A375 (cell line): ENCODE results near the gene PSMD14. TPM values are rescaled to one million over a fixed set of nuclear protein-coding genes. Genes with fewer than 3 reads are reported as not detected.

Source experiments
- small RNA-seq: library from RNA; depleted of rRNA; stranded (forward); fragments of <200 nt; gene quantifications from one replicate; pipeline ENCODE3, GENCODE V24; 2014
- total RNA-seq: library from RNA; depleted of rRNA; stranded (reverse); fragments of >200 nt; shearing (Covaris generic); gene quantifications from 2 replicates; pipeline ENCODE4 v1.2.3, GENCODE V29; 2014; rRNA removed

The PSMD14 gene
- 87.3 and 96.5 TPM in 2 replicates for total RNA-seq

GRCh38 chr2:161308178-161308955, at the start of gene PSMD14:
TSS of gene PSMD14 (plus strand) at chr2:161308425. CDS start at chr2:161318826, 10,401 bp downstream.

DNA sequence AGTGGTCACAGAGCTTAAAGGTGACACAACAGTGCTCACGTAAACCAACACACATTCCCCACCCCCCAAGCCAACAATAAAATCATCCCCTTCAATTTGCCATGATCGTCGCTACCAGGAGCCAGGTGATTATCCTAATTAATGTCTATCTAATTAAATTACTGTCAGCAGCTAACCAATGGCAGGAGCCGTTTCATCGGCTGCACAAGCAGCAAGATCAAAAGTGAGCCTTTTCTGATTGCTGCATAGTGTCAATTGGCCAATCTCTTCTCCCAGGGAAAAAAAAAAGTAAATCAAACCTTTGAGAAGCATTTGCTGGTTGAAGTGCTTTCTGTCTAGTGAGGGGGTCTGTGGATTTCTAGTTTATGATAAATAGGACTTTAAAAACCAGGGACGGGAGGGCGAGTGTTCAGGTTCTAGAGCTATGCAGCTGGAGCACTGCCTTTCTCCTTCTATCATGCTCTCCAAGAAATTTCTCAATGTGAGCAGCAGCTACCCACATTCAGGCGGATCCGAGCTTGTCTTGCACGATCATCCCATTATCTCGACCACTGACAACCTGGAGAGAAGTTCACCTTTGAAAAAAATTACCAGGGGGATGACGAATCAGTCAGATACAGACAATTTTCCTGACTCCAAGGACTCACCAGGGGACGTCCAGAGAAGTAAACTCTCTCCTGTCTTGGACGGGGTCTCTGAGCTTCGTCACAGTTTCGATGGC, 107.9 kb downstream of the PSMD14 start, which contains the start of gene TBR1:
Gene TBR1, plus strand, starts transcription at position 311 of the 721 bp plus-strand sequence. Its CDS starts 114 bp downstream, at position 425.

Small RNAs within 50 kb of the gene (small RNA-seq; reads per million reads assigned to genes)
- gene RNA5SP108 = not detected

Other genes with a start within 250 kb of the PSMD14 start
- gene TANK, start 148.0 kb upstream of the PSMD14 start, total RNA-seq = 25.9 and 34.1 TPM in 2 replicates
- gene TBR1, start 107.9 kb downstream of the PSMD14 start, total RNA-seq = not detected in 2 replicates